ENCODE data around the gene NFIB. TPM values are rescaled to one million over a fixed set of nuclear protein-coding genes. Genes with fewer than 3 reads are reported as not detected.

Gene NFIB
- total RNA-seq, 1 experiment from 2014 or later: 14.3 TPM

- Histone ChIP-seq H3K23ac (ENCODE audit: insufficient read length, low read depth, low read length) (no peak overlapping the region), H3K4me1 (ENCODE audit: insufficient read depth, low read length) (peaks cover 14% of the 10 kb centered on the region), H3K79me1 (ENCODE audit: insufficient read depth, low read depth, low read length, poor library complexity, severe bottlenecking) (no peaks in the 10 kb centered on the region), H4K20me1 (ENCODE audit: control insufficient read depth, insufficient read depth, insufficient read length) (no peaks in the 10 kb centered on the region), H2AFZ (ENCODE audit: low read length) (no peak overlapping the region), H2BK20ac (ENCODE audit: low read depth, low read length, poor library complexity, severe bottlenecking) (no peak overlapping the region), H4K5ac (ENCODE audit: insufficient read length, low read depth, low read length) (no peak overlapping the region), H3K18ac (ENCODE audit: insufficient read length, low read depth, low read length) (no peak overlapping the region), H2AK5ac (ENCODE audit: insufficient read length, low read length) (no peak overlapping the region), H3K14ac (ENCODE audit: insufficient read depth, low read length) (no peak overlapping the region), H3K23me2 (ENCODE audit: insufficient read length, low read depth, low read length, poor library complexity, severe bottlenecking) (peaks cover under 1% of the 10 kb centered on the region), H3K4me2 (ENCODE audit: insufficient read depth, insufficient read length, low read length) (no peak overlapping the region), H3K4ac (ENCODE audit: low read depth, low read length) (no peak overlapping the region), H4K91ac (ENCODE audit: insufficient read length, low read depth, low read length) (no peak overlapping the region), H3K79me2 (ENCODE audit: insufficient read depth, low read length) (no peaks in the 10 kb centered on the region), H3K56ac (ENCODE audit: insufficient read length, low read depth, low read length) (no peak overlapping the region), H3K27me3 (ENCODE audit: insufficient read depth, low read length) (peaks cover 5% of the 10 kb centered on the region; the same call in 1 of the 2 replicates), H2BK120ac (ENCODE audit: low read depth, low read length, poor library complexity, severe bottlenecking) (no peak overlapping the region), H4K8ac (replicated peaks; ENCODE audit: insufficient read length, low read depth, low read length) (no peak overlapping the region), H3K27ac (ENCODE audit: insufficient read length, low read depth, low read length) (no peak overlapping the region), H3K9ac (ENCODE audit: extremely low read depth, insufficient read length, low read length) (no peak overlapping the region), H3T11ph (ENCODE audit: low read length) (no peak overlapping the region), H3K9me3 (ENCODE audit: control insufficient read depth, low read depth, low read length) (no peaks in the 10 kb centered on the region), H2BK5ac (ENCODE audit: insufficient read length, low read length) (no peak overlapping the region), H2BK12ac (ENCODE audit: insufficient read length, low read depth, low read length) (no peak overlapping the region), H2BK15ac (ENCODE audit: low read depth, low read length) (no peak overlapping the region)
- WGBS (ENCODE audit: extremely low coverage, insufficient read length, low lambda C conversion rate): no CpG with 5 or more reads among the region's 2 CpGs
- no peak for TF ChIP-seq CTCF (conservative IDR thresholded peaks at IDR 0.05)
- no peak overlapping the region for H3K4me3 Mint-ChIP-seq
- no peaks in the 10 kb centered on the region for H3K36me3 Mint-ChIP-seq (ENCODE audit: insufficient read depth in 1 of 3, low read depth in 3 of 3)
- H3K4me1 Mint-ChIP-seq: peaks cover 25 to 33% of the 10 kb centered on the region in 2 experiments
- DNase-seq: no peak
- H3K27ac Mint-ChIP-seq: no peak overlapping the region
- H3K27me3 Mint-ChIP-seq (ENCODE audit: low read depth): peaks cover 21% of the 10 kb centered on the region
- no peaks in the 10 kb centered on the region for H3K9me3 Mint-ChIP-seq
Observed at GRCh38 chr9:14339746-14340145, 25.8 kb upstream of the NFIB start.

Measured in H9 (cell line).